OCI-LY7 (cell line): ENCODE results near the gene BHLHE40. TPM values are rescaled to one million over a fixed set of nuclear protein-coding genes. Genes with fewer than 3 reads are reported as not detected.

Experiments used
- BruUV-seq: library from RNA; stranded (reverse); fragments of 400-500 nt; replicated peaks from 2 replicates; lab custom pipeline; 2021; lab: Mats Ljungman, UMichigan
- CTCF ChIA-PET: fragments of 300-600 bp; sonication (Branson Sonifier 250); formaldehyde crosslinking; loops from one replicate; lab custom pipeline; 2022; ENCODE audit warnings: antibody characterized with exemption; ENCODE audit not compliant: unreplicated experiment; lab: Charles Lee
- POLR2A ChIA-PET: fragments of 300-600 bp; sonication (Branson Sonifier 250); formaldehyde crosslinking; loops from one replicate; lab custom pipeline; 2022; ENCODE audit warnings: antibody characterized with exemption; lab: Charles Lee
- DNase-seq: peaks from one replicate; pipeline ENCODE4 v3.0.0-alpha.2; 2015; ENCODE audit warnings: low spot score
- H2AFZ ChIP-seq: fragments of 200-600 bp; sonication (generic), shearing (Covaris generic); 2 replicates; pipeline ENCODE4 v1.6.1; 2014; ENCODE audit warnings: mild to moderate bottlenecking, antibody characterized with exemption, low read length, moderate library complexity
- H3K27ac ChIP-seq: fragments of 200-600 bp; sonication (generic); 2 replicates; pipeline ENCODE4 v1.5.1; 2014; ENCODE audit warnings: mixed run types, low read depth, mild to moderate bottlenecking, moderate library complexity, low read length, inconsistent platforms; ENCODE audit not compliant: poor library complexity, severe bottlenecking
- H3K36me3 ChIP-seq: fragments of 200-600 bp; sonication (generic); 2 replicates; pipeline ENCODE4 v1.6.1; 2014; ENCODE audit warnings: mild to moderate bottlenecking, antibody characterized with exemption, low read length, moderate library complexity, mixed read lengths; ENCODE audit not compliant: insufficient read depth
- H3K4me1 ChIP-seq: fragments of 200-600 bp; sonication (generic); 2 replicates; pipeline ENCODE4 v1.5.1; 2014; ENCODE audit warnings: mild to moderate bottlenecking, low read length; ENCODE audit not compliant: insufficient read depth, poor library complexity, severe bottlenecking
- H3K4me2 ChIP-seq: fragments of 200-600 bp; sonication (generic); 2 replicates; pipeline ENCODE4 v1.6.1; 2014; ENCODE audit warnings: mild to moderate bottlenecking, low read length
- H3K4me3 ChIP-seq: fragments of 200-600 bp; sonication (generic); 2 replicates; pipeline ENCODE4 v1.5.1; 2014; ENCODE audit warnings: mild to moderate bottlenecking, low read depth, low read length; ENCODE audit not compliant: poor library complexity, severe bottlenecking
- H3K79me2 ChIP-seq: fragments of 200-600 bp; sonication (generic); 2 replicates; pipeline ENCODE4 v1.6.1; 2016; ENCODE audit warnings: low read depth, mild to moderate bottlenecking, low read length, moderate library complexity, mixed read lengths; ENCODE audit not compliant: insufficient read depth
- H3K9me2 ChIP-seq: fragments of 200-600 bp; sonication (generic); 2 replicates; pipeline ENCODE4 v1.6.1; 2016; ENCODE audit warnings: mild to moderate bottlenecking, low read length, mixed read lengths; ENCODE audit not compliant: insufficient read depth
- H3K9me3 ChIP-seq: fragments of 200-600 bp; sonication (generic); 2 replicates; pipeline ENCODE4 v1.6.1; 2014; ENCODE audit warnings: mild to moderate bottlenecking, mixed run types, low read length, mixed read lengths
- H4K20me1 ChIP-seq: fragments of 200-600 bp; sonication (generic); 2 replicates; pipeline ENCODE4 v1.6.1; 2014; ENCODE audit warnings: mild to moderate bottlenecking, antibody characterized with exemption, low read length, moderate library complexity, mixed read lengths; ENCODE audit not compliant: insufficient read depth
- EZH2phosphoT487 ChIP-seq: fragments of 200-600 bp; sonication (generic); IDR thresholded peaks from 2 replicates; pipeline ENCODE4 v1.6.1; 2018; ENCODE audit warnings: low read depth, borderline replicate concordance, mild to moderate bottlenecking, mixed run types, antibody characterized with exemption, low read length, moderate library complexity, mixed read lengths
- intact Hi-C: fragments of 100-400 bp; cut with micrococcal nuclease; formaldehyde crosslinking; loops from one replicate; pipeline ENCODE4 v1.10.0; 2022; ENCODE audit not compliant: unreplicated experiment
- total RNA-seq, 2 experiments: library from RNA; depleted of rRNA in 1 of 2; stranded (reverse); fragments of >200 nt in 1 of 2; shearing (Covaris generic) in 1 of 2; gene quantifications; 2 replicates each; pipeline ENCODE4 v1.2.3, GENCODE V29; 2014 to 2022
- TF ChIP-seq, protein P1 (sequence below): fragments of 200-600 bp; sonication (generic); conservative IDR thresholded peaks from 2 replicates; pipeline ENCODE4 v1.5.1; 2014; ENCODE audit warnings: mild to moderate bottlenecking, antibody characterized with exemption, low read length, moderate library complexity, mixed read lengths

The BHLHE40 gene
- total RNA-seq, 2 experiments from 2014 or later = 0.11 to 0.35 TPM

DNA sequence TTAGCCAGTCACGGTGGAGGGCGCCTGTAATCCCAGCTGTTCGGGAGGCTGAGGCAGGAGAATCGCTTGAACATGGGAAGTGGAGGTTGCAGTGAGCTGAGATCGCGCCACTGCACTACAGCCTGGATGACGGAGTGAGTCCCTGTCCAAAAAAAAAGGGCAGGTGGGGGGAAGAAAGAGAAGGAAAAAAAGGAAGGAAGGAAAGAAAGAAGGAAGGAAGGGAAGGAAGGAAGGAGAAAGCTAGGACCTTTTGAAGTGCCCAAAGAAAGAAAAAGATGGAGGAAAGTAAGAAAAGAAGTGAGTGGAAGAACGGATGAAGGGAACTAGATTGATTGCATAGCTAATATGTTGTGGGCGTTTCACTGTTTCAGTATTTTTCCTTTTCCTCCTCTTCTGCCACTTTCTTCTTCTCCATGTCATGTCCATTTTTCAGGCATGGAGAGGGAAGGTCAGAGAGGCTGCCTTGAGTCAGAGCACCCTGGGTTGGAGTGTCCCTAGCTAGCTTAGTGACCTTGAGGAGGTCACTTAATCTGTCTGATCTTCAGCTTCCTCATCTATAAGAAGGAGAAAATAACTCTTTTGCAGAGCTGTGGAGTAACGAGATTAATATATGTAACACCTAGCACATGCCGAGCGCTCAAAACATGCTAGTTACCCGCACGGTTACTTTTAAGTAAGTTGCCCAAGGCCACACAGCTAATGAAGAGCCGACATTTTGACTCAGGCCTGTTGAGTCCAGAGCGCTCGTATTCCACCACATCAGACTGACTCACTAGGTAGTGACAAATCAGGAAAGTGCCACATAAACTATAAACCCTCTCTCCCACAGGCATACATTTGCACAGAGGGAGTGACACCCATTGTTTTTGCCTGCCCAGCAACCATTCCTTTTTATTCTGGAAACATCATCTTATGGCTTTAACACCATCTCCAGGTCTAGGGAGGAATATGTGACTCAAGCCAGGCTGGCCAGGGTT is 42.2 kb downstream of the BHLHE40 start:
- Histone ChIP-seq H3K27ac (no peak overlapping the region), H3K9me3 (no peaks in the 10 kb centered on the region), H2AFZ (no peak overlapping the region), H3K9me2 (no peaks in the 10 kb centered on the region), H3K4me2 (no peak overlapping the region), H3K4me1 (peaks cover 6% of the 10 kb centered on the region), H3K4me3 (no peak overlapping the region), H3K36me3 (no peaks in the 10 kb centered on the region), H3K79me2 (no peaks in the 10 kb centered on the region), H4K20me1 (no peaks in the 10 kb centered on the region)
- ChIA-PET POLR2A (interaction anchor here (0.5 to 3.3 kb wide), 5 partner anchors 9 to 472 kb away, joined by 3 to 16 read pairs (median 5); no protein-coding TSS in a partner anchor), CTCF (no interaction called here)
- TF ChIP-seq, protein P1, sequence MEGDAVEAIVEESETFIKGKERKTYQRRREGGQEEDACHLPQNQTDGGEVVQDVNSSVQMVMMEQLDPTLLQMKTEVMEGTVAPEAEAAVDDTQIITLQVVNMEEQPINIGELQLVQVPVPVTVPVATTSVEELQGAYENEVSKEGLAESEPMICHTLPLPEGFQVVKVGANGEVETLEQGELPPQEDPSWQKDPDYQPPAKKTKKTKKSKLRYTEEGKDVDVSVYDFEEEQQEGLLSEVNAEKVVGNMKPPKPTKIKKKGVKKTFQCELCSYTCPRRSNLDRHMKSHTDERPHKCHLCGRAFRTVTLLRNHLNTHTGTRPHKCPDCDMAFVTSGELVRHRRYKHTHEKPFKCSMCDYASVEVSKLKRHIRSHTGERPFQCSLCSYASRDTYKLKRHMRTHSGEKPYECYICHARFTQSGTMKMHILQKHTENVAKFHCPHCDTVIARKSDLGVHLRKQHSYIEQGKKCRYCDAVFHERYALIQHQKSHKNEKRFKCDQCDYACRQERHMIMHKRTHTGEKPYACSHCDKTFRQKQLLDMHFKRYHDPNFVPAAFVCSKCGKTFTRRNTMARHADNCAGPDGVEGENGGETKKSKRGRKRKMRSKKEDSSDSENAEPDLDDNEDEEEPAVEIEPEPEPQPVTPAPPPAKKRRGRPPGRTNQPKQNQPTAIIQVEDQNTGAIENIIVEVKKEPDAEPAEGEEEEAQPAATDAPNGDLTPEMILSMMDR = no peak
- no peak for TF ChIP-seq EZH2phosphoT487
- intact Hi-C loops = no loop called here
- no peak for DNase-seq
- no TSS peak for BruUV-seq

DNA sequence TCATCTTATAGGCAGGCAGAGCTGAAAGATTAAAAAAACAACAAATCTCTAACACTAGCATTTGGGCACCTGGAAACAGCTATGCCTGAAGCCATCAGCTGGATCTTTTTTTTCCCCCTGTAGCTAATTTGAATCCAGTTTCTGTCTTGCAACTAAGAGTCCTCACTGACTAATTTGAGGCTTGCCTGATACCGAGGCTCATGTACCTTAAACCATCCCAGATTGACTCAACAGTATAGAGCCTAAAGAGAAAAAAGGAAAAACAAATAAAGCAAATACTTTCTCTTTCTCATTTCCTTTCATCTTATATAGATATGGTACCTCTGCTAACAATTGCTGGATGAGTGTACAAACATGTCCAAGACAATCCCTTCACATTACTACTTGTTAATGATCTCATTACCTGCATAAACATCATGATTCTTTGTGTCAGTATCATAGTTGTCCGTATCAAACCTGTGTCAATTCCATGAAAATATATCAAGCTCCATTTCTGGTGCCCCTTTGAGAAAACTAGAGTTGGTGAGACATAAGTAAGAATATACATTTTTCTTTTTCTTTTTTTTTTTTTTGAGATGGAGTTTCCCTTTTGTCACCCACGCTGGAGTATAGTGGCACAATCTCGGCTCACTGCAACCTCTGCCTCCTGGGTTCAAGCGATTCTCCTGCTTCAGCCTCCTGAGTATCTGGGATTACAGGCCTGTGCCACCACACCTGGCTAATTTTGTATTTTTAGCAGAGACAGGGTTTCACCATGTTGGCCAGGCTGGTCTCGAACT is 43.1 kb downstream of the BHLHE40 start:
- ChIA-PET POLR2A (interaction anchor here (1.0 to 3.3 kb wide), 4 partner anchors 10 to 57 kb away, joined by 3 to 16 read pairs (median 8); no protein-coding TSS in a partner anchor), CTCF (no interaction called here)
- H3K79me2 ChIP-seq = no peaks in the 10 kb centered on the region
- intact Hi-C loops = no loop called here
- BruUV-seq = no TSS peak
- H3K4me2 ChIP-seq = no peak overlapping the region
- H3K4me3 ChIP-seq = no peak overlapping the region
- DNase-seq = no peak
- TF ChIP-seq, protein P1 = no peak
- no peak for TF ChIP-seq EZH2phosphoT487
- H2AFZ ChIP-seq = no peak overlapping the region
- no peaks in the 10 kb centered on the region for H3K36me3 ChIP-seq
- no peaks in the 10 kb centered on the region for H3K4me1 ChIP-seq
- H3K9me2 ChIP-seq = no peaks in the 10 kb centered on the region
- no peak overlapping the region for H3K27ac ChIP-seq
- H4K20me1 ChIP-seq = no peaks in the 10 kb centered on the region
- H3K9me3 ChIP-seq = no peaks in the 10 kb centered on the region
